Panc1 (cell line): ENCODE results near the gene SCO2. TPM values are rescaled to one million over a fixed set of nuclear protein-coding genes. Genes with fewer than 3 reads are reported as not detected.

Experiments
- ATAC-seq: fragments of 200-7000 bp; cut with Tn5 transposase; 2 replicates; pipeline ENCODE4 v1.9.1; 2020; ENCODE audit warnings: mild to moderate bottlenecking, moderate library complexity
- BruUV-seq: library from RNA; stranded (reverse); fragments of 400-500 nt; replicated peaks from 2 replicates; lab custom pipeline; 2021; lab: Mats Ljungman, UMichigan
- CTCF ChIA-PET: fragments of 300-600 bp; sonication (Branson Sonifier 250); formaldehyde crosslinking; loops from one replicate; lab custom pipeline; 2022; ENCODE audit warnings: antibody characterized with exemption; lab: Charles Lee
- POLR2A ChIA-PET: fragments of 300-600 bp; sonication (Branson Sonifier 250); formaldehyde crosslinking; loops from one replicate; lab custom pipeline; 2022; ENCODE audit warnings: antibody characterized with exemption; lab: Charles Lee
- DNase-seq: peaks from one replicate; pipeline ENCODE4 v3.0.0-alpha.2; 2010; ENCODE audit warnings: low read depth, low spot score
- H3K27ac ChIP-seq: 2 replicates; pipeline ENCODE4 v1.5.1; 2011; ENCODE audit warnings: mild to moderate bottlenecking, low read length, inconsistent platforms
- H3K27me3 ChIP-seq: fragments of 200-500 bp; sonication (Bioruptor generic); 2 replicates; pipeline ENCODE4 v1.6.0; 2014; ENCODE audit warnings: low read length, inconsistent platforms; ENCODE audit not compliant: control insufficient read depth, insufficient read depth
- H3K36me3 ChIP-seq: fragments of 200-500 bp; sonication (Bioruptor generic); 2 replicates; pipeline ENCODE4 v1.5.1; 2014; ENCODE audit warnings: inconsistent platforms, mild to moderate bottlenecking, low read length, moderate library complexity; ENCODE audit not compliant: control insufficient read depth, insufficient read depth
- H3K4me1 ChIP-seq: 2 replicates; pipeline ENCODE4 v1.5.1; 2011; ENCODE audit warnings: inconsistent platforms, mild to moderate bottlenecking, low read length, moderate library complexity; ENCODE audit not compliant: control insufficient read depth, insufficient read depth
- H3K4me3 ChIP-seq, 2 experiments: 2 replicates each; pipeline ENCODE4 v1.5.1; 2011 to 2012; ENCODE audit warnings: low read depth in 2 of 2, low read length in 2 of 2, mild to moderate bottlenecking in 2 of 2, inconsistent platforms in 1 of 2, moderate library complexity in 1 of 2
- H3K9me3 ChIP-seq: fragments of 200-500 bp; sonication (Bioruptor generic); 2 replicates; pipeline ENCODE4 v1.5.1; 2014; ENCODE audit warnings: low read depth, mild to moderate bottlenecking, inconsistent platforms, low read length, moderate library complexity; ENCODE audit not compliant: control insufficient read depth, insufficient read depth
- CTCF ChIP-seq: fragments of 450-650 bp; IDR thresholded peaks from 2 replicates; pipeline ENCODE4 v1.5.1; 2017; ENCODE audit warnings: mild to moderate bottlenecking
- POLR2AphosphoS5 ChIP-seq: IDR thresholded peaks from 2 replicates; pipeline ENCODE4 v1.6.1; 2012; ENCODE audit warnings: mild to moderate bottlenecking, low read depth, low read length, moderate library complexity
- REST ChIP-seq, 2 experiments: IDR thresholded peaks; 2 replicates each; pipeline ENCODE4 v1.6.1; 2011 to 2012; ENCODE audit warnings: low read depth in 2 of 2, control low read depth in 1 of 2, low read length in 1 of 2, mild to moderate bottlenecking in 1 of 2, moderate library complexity in 1 of 2; ENCODE audit not compliant: insufficient read depth in 1 of 2
- SIN3A ChIP-seq: IDR thresholded peaks from 2 replicates; pipeline ENCODE4 v1.6.1; 2012; ENCODE audit warnings: low read depth, mild to moderate bottlenecking, low read length, moderate library complexity, borderline replicate concordance; ENCODE audit not compliant: insufficient read depth
- TCF7L2 ChIP-seq: IDR thresholded peaks from 2 replicates; pipeline ENCODE4 v1.6.1; 2011; ENCODE audit warnings: mild to moderate bottlenecking, low read depth, low read length, inconsistent platforms
- in situ Hi-C: cut with HindIII; loops from 2 replicates; pipeline ENCODE4 v1.10.0; 2016; ENCODE audit warnings: low sequenced_read_pairs, low pct_unique_long_range_greater_than_20kb
- intact Hi-C: fragments of 100-400 bp; cut with micrococcal nuclease; formaldehyde crosslinking; loops from one replicate; pipeline ENCODE4 v1.10.0; 2022; ENCODE audit not compliant: unreplicated experiment
- total RNA-seq: library from RNA; stranded (reverse); gene quantifications from one replicate; pipeline ENCODE4 v1.2.1, GENCODE V29; 2021; ENCODE audit not compliant: unreplicated experiment

Gene SCO2
- total RNA-seq, 1 experiment from 2014 or later, result 14.2 TPM

DNA sequence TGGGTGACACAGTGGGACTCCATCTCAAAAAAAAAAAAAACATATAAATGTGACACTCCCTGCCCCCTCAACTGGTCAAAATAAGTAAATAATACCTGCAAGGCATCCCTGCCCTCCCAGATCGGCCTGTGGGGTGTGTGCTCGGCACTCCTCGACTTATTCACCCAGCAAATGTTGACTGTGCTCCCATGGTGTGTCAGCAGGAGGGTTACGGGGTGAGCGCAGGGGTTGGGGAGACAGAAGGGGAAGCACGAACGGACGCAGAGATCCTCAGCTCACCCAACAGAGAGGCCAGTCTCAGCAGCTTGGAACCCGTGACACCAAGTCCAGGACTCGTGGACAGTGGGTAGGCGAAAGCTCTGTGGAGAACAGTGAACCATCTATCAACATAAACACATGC, 45.7 kb downstream of the SCO2 start:
- no peak overlapping the region for H3K27ac ChIP-seq
- ChIA-PET CTCF (no interaction called here), POLR2A (no interaction called here)
- H3K27me3 ChIP-seq, result no peaks in the 10 kb centered on the region
- ATAC-seq, result no peak
- intact Hi-C loops, result no loop called here
- TF ChIP-seq POLR2AphosphoS5 (no peak), SIN3A (no peak), TCF7L2 (no peak), REST (IDR thresholded peaks at IDR 0.05; ENCODE audit: insufficient read depth in 1 of 2, low read depth in 2 of 2, low read length in 1 of 2) (no peak), CTCF (no peak)
- DNase-seq, result no peak
- no peak overlapping the region for H3K4me3 ChIP-seq
- no TSS peak for BruUV-seq
- in situ Hi-C loops, result no loop called here
- H3K36me3 ChIP-seq, result no peaks in the 10 kb centered on the region
- H3K4me1 ChIP-seq, result peaks cover 4% of the 10 kb centered on the region
- no peaks in the 10 kb centered on the region for H3K9me3 ChIP-seq

- ChIA-PET CTCF (interaction anchor here (0.7 kb wide), 2 partner anchors 19 to 556 kb away, joined by 3 to 4 read pairs; no protein-coding TSS in a partner anchor), POLR2A (no interaction called here)
- no peak overlapping the region for H3K27ac ChIP-seq
- intact Hi-C loops, result no loop called here
- peaks cover 4% of the 10 kb centered on the region for H3K4me1 ChIP-seq
- DNase-seq, result no peak
- BruUV-seq, result no TSS peak
- H3K27me3 ChIP-seq, result no peaks in the 10 kb centered on the region
- TF ChIP-seq POLR2AphosphoS5 (no peak), TCF7L2 (no peak), CTCF (no peak), SIN3A (no peak), REST (IDR thresholded peaks at IDR 0.05; ENCODE audit: insufficient read depth in 1 of 2, low read depth in 2 of 2, low read length in 1 of 2) (no peak)
- H3K36me3 ChIP-seq, result no peaks in the 10 kb centered on the region; the same call in 1 of the 2 replicates
- no peak overlapping the region for H3K4me3 ChIP-seq
- no peak for ATAC-seq
- in situ Hi-C loops, result no loop called here
- no peaks in the 10 kb centered on the region for H3K9me3 ChIP-seq
Observed at GRCh38 chr22:50477923-50478322, 47.5 kb downstream of the SCO2 start.
